GM19025 (cell line): Measurements from ENCODE around the gene MAP4K2.

ENCODE experiments used
- ATAC-seq: cut with Tn5 transposase; IDR thresholded peaks from one replicate; pipeline ENCODE4 v1.9.1; 2021; ENCODE audit warnings: mild to moderate bottlenecking, low read depth, moderate library complexity; ENCODE audit not compliant: unreplicated experiment

MAP4K2 gene

DNA sequence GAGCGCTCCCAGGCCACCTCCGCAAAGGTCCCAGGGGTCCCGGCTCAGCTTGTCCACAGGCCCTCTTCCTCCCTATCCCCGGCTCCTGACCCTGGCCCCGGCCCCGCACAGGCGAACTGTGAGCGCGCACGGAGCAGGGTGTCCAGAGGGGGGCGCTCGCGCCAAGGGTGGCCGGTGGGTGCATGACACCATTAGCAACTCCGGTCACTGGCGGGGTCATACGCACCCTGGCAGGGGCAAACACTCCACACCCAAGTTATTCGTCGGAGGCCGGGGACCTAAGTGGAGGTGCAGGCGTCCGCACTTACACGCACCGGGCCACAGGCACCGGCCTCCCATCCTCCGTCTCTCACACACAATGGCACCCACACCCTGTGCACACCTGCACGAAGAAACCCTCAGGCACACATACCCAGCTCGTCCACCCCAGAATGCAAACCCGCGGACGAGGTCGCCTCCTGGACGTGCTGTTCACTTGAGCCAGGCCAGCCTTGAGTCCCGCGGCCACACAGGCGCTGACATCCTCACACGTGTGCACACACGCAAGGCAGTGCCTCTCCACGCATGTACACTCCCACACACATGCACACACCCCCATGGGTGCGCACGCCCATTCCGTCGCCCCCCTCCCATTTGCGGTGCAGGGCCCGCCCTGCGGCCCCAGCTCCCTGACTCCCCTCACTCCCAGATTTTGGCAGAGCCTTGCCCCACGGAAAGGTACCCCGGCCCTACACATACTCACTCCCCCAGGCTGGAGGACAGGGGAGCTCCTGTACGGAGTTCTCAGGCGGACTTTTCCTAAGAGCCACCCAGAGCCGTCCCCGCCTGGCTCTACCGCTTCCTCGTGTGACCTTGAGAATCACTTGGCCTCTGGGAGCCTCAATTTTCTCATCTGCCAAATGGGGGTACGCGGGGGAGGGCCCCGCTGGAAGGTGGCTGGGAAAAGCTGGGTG lies 59.1 kb downstream of the MAP4K2 start, which contains the start of gene RASGRP2:
RASGRP2 (minus strand) TSS at position 552 of the 953 bp plus-strand sequence. CDS start 1,276 bp downstream, outside the sequence.
- ATAC-seq: no peak

DNA sequence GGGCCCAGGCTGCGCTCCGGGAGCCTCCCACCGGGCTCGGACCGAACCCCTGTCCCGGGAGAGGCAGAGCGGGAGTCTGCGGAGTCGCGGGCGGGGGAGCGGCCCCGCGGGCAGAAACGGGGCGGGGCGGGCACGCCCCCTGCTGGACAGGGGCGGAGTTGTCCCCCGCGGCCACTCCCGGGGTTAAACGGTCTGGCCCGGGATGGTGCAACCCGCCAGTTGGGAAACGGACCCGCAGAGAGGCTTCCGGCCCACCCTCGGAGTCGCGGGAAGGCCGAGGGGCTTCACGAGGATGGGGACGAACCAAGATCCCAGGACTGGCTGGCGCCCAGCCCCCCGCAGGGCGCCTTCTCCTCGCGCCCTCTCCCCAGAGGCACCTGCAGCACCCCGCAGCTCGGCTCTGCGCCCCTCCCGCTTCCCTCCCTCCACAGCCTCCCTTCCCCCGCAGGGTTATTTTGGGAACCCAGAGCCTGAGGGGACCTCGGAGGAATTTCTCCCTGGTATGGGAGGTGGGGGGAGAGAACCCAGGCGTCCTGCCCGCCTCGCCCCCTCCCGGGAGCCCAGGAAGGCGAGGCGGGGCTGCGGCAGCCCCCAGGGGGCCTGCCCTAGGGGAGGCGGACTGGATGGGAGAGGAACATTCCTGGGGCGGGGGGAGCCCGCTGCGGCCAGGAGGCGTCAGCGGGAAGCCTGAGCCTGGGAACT lies 60.0 kb downstream of the MAP4K2 start:
- ATAC-seq: no peak

DNA sequence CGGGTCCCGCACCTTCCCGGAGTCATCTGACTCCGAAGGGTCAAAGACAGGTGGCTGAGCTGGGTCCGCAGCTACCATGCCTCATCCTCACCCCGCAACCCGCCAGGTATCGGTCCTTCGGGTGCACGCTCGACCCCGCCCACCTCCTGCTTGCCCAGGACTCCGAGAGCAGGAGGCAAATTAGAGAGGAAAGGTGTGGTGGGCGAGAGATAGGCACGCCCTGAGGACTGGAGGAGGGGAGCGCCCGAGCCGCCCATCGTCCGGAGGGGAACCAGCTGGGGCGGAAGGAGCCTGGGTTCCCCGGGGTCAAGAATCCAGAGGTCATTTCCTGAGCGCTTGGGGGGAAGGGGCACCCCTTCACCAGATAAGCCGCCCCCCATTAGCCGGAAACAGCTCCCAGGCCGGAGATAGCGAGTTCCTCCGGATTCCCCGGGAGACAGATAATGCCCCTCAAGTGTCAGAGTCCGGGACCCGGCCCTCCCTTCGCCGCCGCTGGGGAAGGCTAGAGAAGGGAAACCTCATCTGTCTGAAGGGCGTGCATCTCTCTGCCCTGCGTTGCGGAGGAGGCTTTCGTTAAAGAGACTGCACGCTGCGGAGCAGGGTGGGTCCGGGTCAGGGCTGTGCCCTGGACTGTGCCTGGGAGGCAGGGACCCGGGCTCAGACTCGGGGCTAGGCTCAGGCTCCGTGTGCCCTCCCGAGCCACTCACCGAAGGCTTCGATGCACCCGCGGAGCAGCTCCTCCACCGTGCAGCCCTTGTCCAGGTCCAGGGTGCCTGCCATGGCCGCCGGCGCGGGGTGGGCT lies 60.7 kb downstream of the MAP4K2 start:
- no peak for ATAC-seq

DNA sequence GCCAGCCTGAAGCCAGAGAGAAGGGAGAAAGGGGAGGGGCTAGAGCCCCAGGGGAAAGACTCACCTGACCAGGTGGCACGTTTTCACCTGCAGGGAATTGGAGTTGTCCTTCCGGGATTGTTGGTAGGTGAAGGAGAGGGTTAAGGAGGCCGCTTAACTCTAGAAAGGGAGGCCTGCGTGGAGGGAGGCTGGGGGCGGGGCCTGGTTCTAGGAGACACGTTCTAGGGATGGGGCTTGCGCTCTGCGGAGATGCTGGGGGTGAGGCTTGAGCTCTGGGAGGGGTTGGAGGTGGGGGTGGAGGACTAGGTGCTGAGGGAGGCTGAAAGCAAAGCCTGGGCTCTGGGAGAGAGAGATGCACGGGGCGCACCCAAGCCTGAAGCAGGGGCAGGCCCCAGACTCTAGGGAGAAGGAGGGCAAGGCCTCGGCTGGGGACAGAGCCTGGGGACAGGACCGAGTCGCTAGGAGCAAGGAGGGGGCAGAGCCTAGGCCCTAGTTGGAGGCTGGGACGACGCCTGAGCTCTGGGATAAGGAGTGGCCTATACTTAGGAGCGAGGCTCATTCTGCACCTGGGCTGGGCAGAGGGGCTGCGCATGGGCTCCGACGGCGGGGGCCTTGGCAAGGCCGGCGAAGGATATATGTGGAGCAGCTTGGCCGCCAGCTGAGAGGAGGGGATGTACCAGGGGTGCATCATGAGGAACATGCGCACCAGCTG lies 61.5 kb downstream of the MAP4K2 start:
- ATAC-seq: no peak

DNA sequence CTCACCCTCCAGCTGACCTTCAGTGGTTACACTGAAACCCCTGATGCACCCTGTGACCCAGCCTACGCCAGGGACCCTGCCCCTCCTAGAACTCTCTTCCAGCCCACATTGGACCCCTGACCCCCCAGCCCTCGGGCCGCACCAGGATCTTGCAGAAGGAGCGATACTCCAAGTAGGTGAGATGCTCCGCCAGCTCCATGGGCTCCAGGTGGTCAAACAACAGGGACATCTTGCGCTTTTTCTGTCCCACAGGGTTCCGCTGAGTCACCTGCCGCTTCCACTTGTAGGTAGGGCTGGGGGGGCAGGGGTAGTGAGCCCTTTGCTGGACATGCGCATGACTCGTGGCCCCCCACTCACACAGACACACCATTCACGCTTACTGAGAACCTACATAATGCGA lies 63.1 kb downstream of the MAP4K2 start:
- ATAC-seq: no peak

DNA sequence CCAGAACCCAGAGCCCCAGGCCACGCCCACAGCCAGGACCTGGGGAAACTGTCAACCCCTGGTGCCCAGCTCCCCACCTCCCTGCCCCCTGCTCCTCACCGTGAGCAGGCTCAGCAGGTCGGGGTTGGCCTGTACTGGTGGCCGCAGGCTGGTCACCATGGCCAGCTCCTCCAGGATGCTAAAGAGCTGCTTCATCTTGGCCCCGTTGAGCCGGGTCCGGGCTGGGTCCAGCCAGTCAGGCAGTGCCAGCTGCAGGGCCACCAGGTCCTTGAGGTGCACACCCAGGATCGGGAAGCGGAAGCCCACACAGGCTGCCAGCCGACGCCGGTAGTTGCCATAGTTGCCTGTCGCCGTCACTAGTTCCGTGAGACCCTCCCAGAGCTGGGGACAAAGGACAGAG lies 66.4 kb downstream of the MAP4K2 start:
- no peak for ATAC-seq

DNA sequence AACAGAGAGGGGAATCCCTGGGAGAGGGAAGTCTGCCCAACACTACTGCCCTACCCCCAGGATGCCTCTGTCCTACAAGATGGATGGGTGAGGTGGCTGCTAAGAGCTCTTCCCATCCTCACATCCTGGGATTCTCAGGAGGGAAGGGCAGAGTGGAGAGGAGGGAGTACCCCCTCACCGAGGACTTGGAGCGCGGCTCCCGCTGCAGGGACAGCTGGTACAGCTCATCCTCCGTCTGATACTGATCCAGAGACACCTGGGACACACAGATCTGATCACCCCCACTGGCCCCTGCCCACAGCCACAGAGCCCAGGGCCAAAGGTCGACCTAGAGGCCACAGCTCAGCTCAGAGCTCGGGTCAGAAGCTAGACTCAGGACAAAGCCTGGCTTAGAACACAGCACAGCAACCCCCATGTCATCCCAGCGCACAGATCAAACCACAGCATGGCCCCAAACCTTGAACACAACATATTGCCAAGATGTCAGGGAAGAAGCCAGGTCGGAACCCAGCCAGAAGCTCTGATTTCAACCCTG lies 67.2 kb downstream of the MAP4K2 start:
- no peak for ATAC-seq
